Cardiac septum (tissue), 1 donor: ENCODE results near the gene SSBP4. TPM values are rescaled to one million over a fixed set of nuclear protein-coding genes. Genes with fewer than 3 reads are reported as not detected.

ENCODE experiments used
- DNase-seq: peaks from one replicate; pipeline ENCODE4 v3.0.0-alpha.2; 2020; ENCODE audit warnings: low spot score
- intact Hi-C: fragments of 100-400 bp; cut with DNase I; formaldehyde crosslinking; loops from one replicate; pipeline ENCODE4 v1.14.0; 2022
- microRNA-seq: library from miRNA; unstranded; fragments of <30 nt; microRNA quantifications from one replicate; pipeline ENCODE4 v1.2.0, GENCODE V29; 2020
- total RNA-seq: library from RNA; stranded (reverse); fragmentation: NEBNext Ultra II Directional; extraction: Animal tissue kit (Norgen Biotek cat#: 25700); gene quantifications from one replicate; pipeline ENCODE4 v1.2.1, GENCODE V29; 2021
- donor health status: DM: no; HTN: no; CAD: no.

SSBP4 gene
- total RNA-seq, 1 donor from 2014 or later, result 47.4 TPM

GRCh38 chr19:18475004-18475453 lies 55.8 kb downstream of the SSBP4 start:
- intact Hi-C loops, result loop anchor here (5.0 kb wide), 1 partner anchor 47 kb away; the partner anchor contains the start of gene ELL
- no peak for DNase-seq

DNA sequence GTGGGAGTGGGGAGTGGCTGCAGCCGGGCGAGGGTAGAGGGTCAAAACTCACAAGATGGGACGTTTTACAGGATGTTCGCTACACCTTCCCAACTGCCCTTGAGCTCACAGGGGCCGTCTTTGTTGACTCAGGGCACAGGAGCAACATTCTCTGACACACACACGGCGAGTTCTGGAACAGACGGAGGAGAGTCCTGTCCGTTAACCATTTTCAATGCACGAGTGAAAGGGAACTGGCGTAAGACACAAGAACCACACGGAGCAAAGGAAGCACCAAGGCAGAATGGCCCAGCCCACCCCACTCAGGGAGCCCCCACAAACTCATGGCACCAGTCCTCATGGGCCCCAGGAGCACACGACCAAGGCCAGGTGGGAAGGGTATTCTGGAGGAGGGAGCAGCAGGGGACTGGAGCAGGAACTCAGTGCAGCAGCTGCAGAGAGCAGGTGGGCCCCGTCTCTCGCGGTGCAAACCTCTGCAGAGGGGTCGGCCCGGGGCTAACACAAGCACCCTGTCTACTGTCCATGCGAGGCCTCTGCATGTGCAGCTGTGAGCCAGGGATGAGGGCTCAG lies 56.6 kb downstream of the SSBP4 start:
- intact Hi-C loops, result loop anchor here (5.0 kb wide), 1 partner anchor 46 kb away; the partner anchor contains the start of gene ELL
- no peak for DNase-seq

- no peak for DNase-seq
- intact Hi-C loops, result loop anchor here (5.0 kb wide), 1 partner anchor 46 kb away; the partner anchor contains the start of gene ELL
Measured at GRCh38 chr19:18476507-18477041, 57.4 kb downstream of the SSBP4 start.

GRCh38 chr19:18477042-18477779 lies 58.0 kb downstream of the SSBP4 start:
- no peak for DNase-seq
- intact Hi-C loops, result loop anchor here (5.0 kb wide), 1 partner anchor 45 kb away; the partner anchor contains the start of gene ELL

DNA sequence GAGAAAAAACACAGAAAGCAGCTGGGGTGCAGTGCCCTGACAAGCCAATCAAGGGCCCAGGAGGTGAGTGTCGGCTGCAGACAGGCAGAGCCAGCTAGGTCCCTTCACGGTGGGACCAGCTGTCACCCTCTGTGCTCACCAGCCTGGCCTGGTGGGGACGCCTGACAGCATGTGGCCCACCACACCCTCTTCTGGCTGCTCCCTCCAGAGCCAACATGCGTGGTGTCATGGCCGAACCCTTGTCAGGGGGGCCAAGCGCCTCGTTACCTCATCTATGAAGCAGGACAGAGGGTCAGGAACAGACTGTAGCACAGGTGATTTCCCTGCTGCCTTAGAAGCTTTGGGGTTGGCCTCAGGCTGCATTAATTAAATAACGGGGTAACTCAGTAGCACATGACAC lies 58.8 kb downstream of the SSBP4 start:
- DNase-seq, result no peak
- intact Hi-C loops, result loop anchor here (5.0 kb wide), 1 partner anchor 44 kb away; the partner anchor contains the start of gene ELL

GRCh38 chr19:18478545-18479311 lies 59.5 kb downstream of the SSBP4 start:
- intact Hi-C loops, result loop anchor here (5.0 kb wide), 1 partner anchor 44 kb away; the partner anchor contains the start of gene ELL
- peak; percentile 96 for DNase-seq

GRCh38 chr19:18480006-18480691 lies 61.0 kb downstream of the SSBP4 start:
- intact Hi-C loops, result no loop called here
- peak; percentile 91 for DNase-seq

GRCh38 chr19:18481505-18482222 lies 62.5 kb downstream of the SSBP4 start:
- intact Hi-C loops, result no loop called here

GRCh38 chr19:18483119-18483890 lies 64.1 kb downstream of the SSBP4 start:
- intact Hi-C loops, result no loop called here
- no peak for DNase-seq

More at GRCh38 chr19:18481505-18482222, 62.5 kb downstream of the SSBP4 start:
- DNase-seq, result no peak

Small RNA genes within 50 kb of the gene (microRNA-seq; reads per million reads assigned to microRNA genes)
- not detected for gene MIR3189

Other genes starting within 250 kb of the SSBP4 start
- 14.6 TPM for gene IFI30, start 245.6 kb upstream of the SSBP4 start, total RNA-seq
- gene MPV17L2, start 226.2 kb upstream of the SSBP4 start, total RNA-seq, result 14.6 TPM
- gene RAB3A, start 215.4 kb upstream of the SSBP4 start, total RNA-seq, result 21.7 TPM
- 1.3 TPM for gene PDE4C, start 193.0 kb upstream of the SSBP4 start, total RNA-seq
- 1.1 TPM for gene IQCN, start 144.9 kb upstream of the SSBP4 start, total RNA-seq
- 140 TPM for gene JUND, start 137.8 kb upstream of the SSBP4 start, total RNA-seq
- gene LSM4, start 96.3 kb upstream of the SSBP4 start, total RNA-seq, result 83.8 TPM
- gene PGPEP1, start 78.8 kb upstream of the SSBP4 start, total RNA-seq, result 45.5 TPM
- 4.3 TPM for gene GDF15, start 33.2 kb upstream of the SSBP4 start, total RNA-seq
- gene LRRC25, start 21.8 kb upstream of the SSBP4 start, total RNA-seq, result 2.5 TPM
- gene ISYNA1, start 18.7 kb downstream of the SSBP4 start, total RNA-seq, result 32.9 TPM
- gene ELL, start 102.7 kb downstream of the SSBP4 start, total RNA-seq, result 9.9 TPM
- 161 TPM for gene FKBP8, start 124.2 kb downstream of the SSBP4 start, total RNA-seq
- 59.6 TPM for gene KXD1, start 138.5 kb downstream of the SSBP4 start, total RNA-seq
- gene UBA52, start 152.5 kb downstream of the SSBP4 start, total RNA-seq, result 573 TPM
- 58.9 TPM for gene REX1BD, start 169.4 kb downstream of the SSBP4 start, total RNA-seq
- 29.6 TPM for gene CRLF1, start 187.4 kb downstream of the SSBP4 start, total RNA-seq
- gene TMEM59L, start 193.5 kb downstream of the SSBP4 start, total RNA-seq, result 3.0 TPM
- 5.4 TPM for gene KLHL26, start 217.6 kb downstream of the SSBP4 start, total RNA-seq